ENCODE data around the gene SETDB2. TPM values are rescaled to one million over a fixed set of nuclear protein-coding genes. Genes with fewer than 3 reads are reported as not detected.
A peak's percentile ranks its signal among the peaks of the same experiment; 100 is the strongest.
"Not testable (repeated sequence)": the region's sequence is repeated elsewhere in the genome, so short reads cannot be mapped to it uniquely, and the experiment has no call there.

Gene SETDB2
- total and polyA plus RNA-seq, 4 donors = 4.7 to 13.3 (median 9.1) TPM

DNA sequence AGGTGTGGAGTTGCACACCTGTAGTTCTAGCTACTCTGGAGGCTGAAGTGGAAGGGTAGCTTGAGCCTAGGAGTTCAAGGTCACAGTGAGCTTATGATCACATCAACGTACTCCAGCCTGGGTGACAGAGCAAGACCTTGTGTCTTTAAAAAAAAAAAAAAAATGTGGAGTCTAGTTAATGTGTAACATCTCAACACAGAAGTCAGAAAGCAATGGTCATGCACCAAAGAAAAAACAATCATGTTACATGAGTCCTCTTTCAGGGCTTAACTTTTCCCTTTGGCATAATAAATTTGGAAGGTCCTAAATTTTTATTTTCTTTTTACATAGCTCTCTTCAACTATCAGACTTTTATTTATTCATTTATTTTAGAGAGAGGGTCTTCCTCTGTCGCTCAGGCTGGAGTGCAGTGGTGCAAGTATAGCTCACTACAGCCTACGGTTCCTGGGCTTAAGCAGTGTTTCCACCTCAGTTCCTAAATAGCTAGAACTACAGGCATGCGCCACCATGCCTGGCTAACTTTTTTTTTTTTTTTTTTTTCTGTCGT, 22.3 kb downstream of the SETDB2 start:
- Histone ChIP-seq H3K27me3 (ENCODE audit: control insufficient read depth in 1 of 2, insufficient read depth in 2 of 2, low read length in 1 of 2) (no peaks in the 10 kb centered on the region), H3K9me3 (ENCODE audit: control insufficient read depth, low read length) (no peaks in the 10 kb centered on the region), H3K4me3 (ENCODE audit: low read length in 2 of 2) (no peak overlapping the region), H3K27ac (ENCODE audit: low read depth in 1 of 2, low read length in 2 of 2) (no peak overlapping the region), H3K4me1 (ENCODE audit: control insufficient read depth in 1 of 2, insufficient read depth in 2 of 2, low read length in 2 of 2) (no peaks in the 10 kb centered on the region), H3K36me3 (ENCODE audit: control insufficient read depth in 1 of 2, insufficient read depth in 2 of 2, low read length in 1 of 2) (peaks cover 2 to 3% of the 10 kb centered on the region in 2 donors)
- DNase-seq (no peak), ATAC-seq (ENCODE audit: low FRiP score) (no peak)
- 87 to 93% methylated on average over 5 of the region's 5 CpGs for WGBS, 2 donors
- intact Hi-C loops (cut with DNase I) = no loop called here

- WGBS, 2 donors = 61 to 80% methylated on average over 1 of the region's 1 CpG
- intact Hi-C loops (cut with DNase I) = no loop called here
- Histone ChIP-seq H3K9me3 (ENCODE audit: control insufficient read depth, low read length) (no peaks in the 10 kb centered on the region), H3K4me3 (ENCODE audit: low read length in 2 of 2) (no peak overlapping the region), H3K27ac (ENCODE audit: low read depth in 1 of 2, low read length in 2 of 2) (no peak overlapping the region), H3K27me3 (ENCODE audit: control insufficient read depth in 1 of 2, insufficient read depth in 2 of 2, low read length in 1 of 2) (no peaks in the 10 kb centered on the region), H3K36me3 (ENCODE audit: control insufficient read depth in 1 of 2, insufficient read depth in 2 of 2, low read length in 1 of 2) (peaks cover 0 to 2% of the 10 kb centered on the region in 2 donors), H3K4me1 (ENCODE audit: control insufficient read depth in 1 of 2, insufficient read depth in 2 of 2, low read length in 2 of 2) (no peaks in the 10 kb centered on the region)
- DNase-seq = no peak
- no peak for ATAC-seq (ENCODE audit: low FRiP score)
These were observed 28.1 kb downstream of the SETDB2 start for GRCh38 chr13:49472186-49472585.

DNA sequence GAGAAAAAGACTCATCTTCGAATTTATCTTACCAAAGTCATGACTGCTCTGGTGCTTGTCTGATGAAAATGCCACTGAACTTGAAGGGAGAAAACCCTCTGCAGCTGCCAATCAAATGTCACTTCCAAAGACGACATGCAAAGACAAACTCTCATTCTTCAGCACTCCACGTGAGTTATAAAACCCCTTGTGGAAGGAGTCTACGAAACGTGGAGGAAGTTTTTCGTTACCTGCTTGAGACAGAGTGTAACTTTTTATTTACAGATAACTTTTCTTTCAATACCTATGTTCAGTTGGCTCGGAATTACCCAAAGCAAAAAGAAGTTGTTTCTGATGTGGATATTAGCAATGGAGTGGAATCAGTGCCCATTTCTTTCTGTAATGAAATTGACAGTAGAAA, 32.5 kb downstream of the SETDB2 start:
- WGBS, 2 donors = 91 to 92% methylated on average over 7 of the region's 7 CpGs
- DNase-seq = no peak
- Histone ChIP-seq H3K4me3 (ENCODE audit: low read length in 2 of 2) (no peak overlapping the region), H3K27ac (ENCODE audit: low read depth in 1 of 2, low read length in 2 of 2) (no peak overlapping the region), H3K9me3 (ENCODE audit: control insufficient read depth, low read length) (no peaks in the 10 kb centered on the region), H3K36me3 (ENCODE audit: control insufficient read depth in 1 of 2, insufficient read depth in 2 of 2, low read length in 1 of 2) (peaks cover 0 to 3% of the 10 kb centered on the region in 2 donors), H3K27me3 (ENCODE audit: control insufficient read depth in 1 of 2, insufficient read depth in 2 of 2, low read length in 1 of 2) (no peaks in the 10 kb centered on the region), H3K4me1 (ENCODE audit: control insufficient read depth in 1 of 2, insufficient read depth in 2 of 2, low read length in 2 of 2) (no peaks in the 10 kb centered on the region)
- no peak for ATAC-seq (ENCODE audit: low FRiP score)
- intact Hi-C loops (cut with DNase I) = no loop called here

- H3K36me3 ChIP-seq (ENCODE audit: control insufficient read depth in 1 of 2, insufficient read depth in 2 of 2, low read length in 1 of 2) = peaks cover 0 to 4% of the 10 kb centered on the region in 2 donors
- no peaks in the 10 kb centered on the region for H3K9me3 ChIP-seq (ENCODE audit: control insufficient read depth, low read length)
- H3K27ac ChIP-seq (ENCODE audit: low read depth in 1 of 2, low read length in 2 of 2) = no peak overlapping the region
- DNase-seq (no peak), ATAC-seq (ENCODE audit: low FRiP score) (no peak)
- no peaks in the 10 kb centered on the region for H3K4me1 ChIP-seq (ENCODE audit: control insufficient read depth in 1 of 2, insufficient read depth in 2 of 2, low read length in 2 of 2)
- H3K27me3 ChIP-seq (ENCODE audit: control insufficient read depth in 1 of 2, insufficient read depth in 2 of 2, low read length in 1 of 2) = no peaks in the 10 kb centered on the region
- H3K4me3 ChIP-seq (ENCODE audit: low read length in 2 of 2) = no peak overlapping the region
- intact Hi-C loops (cut with DNase I) = no loop called here
- WGBS, 2 donors = 78 to 80% methylated on average over 5 of the region's 5 CpGs
These were observed 37.7 kb downstream of the SETDB2 start for GRCh38 chr13:49481788-49482187.

- Histone ChIP-seq H3K27me3 (ENCODE audit: control insufficient read depth in 1 of 2, insufficient read depth in 2 of 2, low read length in 1 of 2) (no peaks in the 10 kb centered on the region), H3K4me1 (ENCODE audit: control insufficient read depth in 1 of 2, insufficient read depth in 2 of 2, low read length in 2 of 2) (no peaks in the 10 kb centered on the region), H3K4me3 (ENCODE audit: low read length in 2 of 2) (no peak overlapping the region), H3K36me3 (ENCODE audit: control insufficient read depth in 1 of 2, insufficient read depth in 2 of 2, low read length in 1 of 2) (peaks cover 0 to 3% of the 10 kb centered on the region in 2 donors), H3K27ac (ENCODE audit: low read depth in 1 of 2, low read length in 2 of 2) (no peak overlapping the region), H3K9me3 (ENCODE audit: control insufficient read depth, low read length) (no peaks in the 10 kb centered on the region)
- intact Hi-C loops (cut with DNase I) = no loop called here
- 86% methylated on average over 2 of the region's 2 CpGs for WGBS, 2 donors
- ATAC-seq (ENCODE audit: low FRiP score) = no peak
- DNase-seq = no peak
These were observed 44.5 kb downstream of the SETDB2 start for GRCh38 chr13:49488563-49488962.

DNA sequence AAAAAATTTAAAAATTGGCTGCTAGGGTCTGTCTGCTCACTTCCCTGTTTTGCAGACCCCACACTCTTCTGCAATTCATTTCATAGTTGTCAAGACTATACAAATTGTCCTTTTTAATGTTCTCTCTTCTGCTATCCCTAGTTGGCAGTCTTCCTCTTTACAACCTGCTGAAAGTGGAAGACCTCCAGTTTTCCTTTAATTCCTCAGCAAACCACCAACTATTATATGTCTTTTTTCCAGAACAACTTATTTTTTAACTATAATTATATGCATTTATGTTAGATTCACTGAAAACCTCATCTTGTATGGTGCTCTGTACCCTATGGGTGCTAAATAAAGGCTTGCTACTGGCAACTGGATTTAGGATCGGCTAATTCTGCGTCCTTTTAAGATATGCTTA, 50.6 kb downstream of the SETDB2 start:
- Histone ChIP-seq H3K27ac (ENCODE audit: low read depth in 1 of 2, low read length in 2 of 2) (peak overlapping the region; percentile 34 to 49), H3K27me3 (ENCODE audit: control insufficient read depth in 1 of 2, insufficient read depth in 2 of 2, low read length in 1 of 2) (no peaks in the 10 kb centered on the region), H3K9me3 (ENCODE audit: control insufficient read depth, low read length) (no peaks in the 10 kb centered on the region), H3K4me3 (ENCODE audit: low read length in 2 of 2) (peak overlapping the region in 1 of 2 donors; percentile 36), H3K36me3 (ENCODE audit: control insufficient read depth in 1 of 2, insufficient read depth in 2 of 2, low read length in 1 of 2) (no peaks in the 10 kb centered on the region), H3K4me1 (ENCODE audit: control insufficient read depth in 1 of 2, insufficient read depth in 2 of 2, low read length in 2 of 2) (no peaks in the 10 kb centered on the region)
- no peak for DNase-seq
- intact Hi-C loops (cut with DNase I) = loop anchor here in 1 of 2 donors (5.0 kb wide), 2 partner anchors 47 to 113 kb away; no protein-coding TSS in a partner anchor
- 6 to 13% methylated on average over 2 of the region's 2 CpGs for WGBS, 2 donors
- no peak for ATAC-seq (ENCODE audit: low FRiP score)

DNA sequence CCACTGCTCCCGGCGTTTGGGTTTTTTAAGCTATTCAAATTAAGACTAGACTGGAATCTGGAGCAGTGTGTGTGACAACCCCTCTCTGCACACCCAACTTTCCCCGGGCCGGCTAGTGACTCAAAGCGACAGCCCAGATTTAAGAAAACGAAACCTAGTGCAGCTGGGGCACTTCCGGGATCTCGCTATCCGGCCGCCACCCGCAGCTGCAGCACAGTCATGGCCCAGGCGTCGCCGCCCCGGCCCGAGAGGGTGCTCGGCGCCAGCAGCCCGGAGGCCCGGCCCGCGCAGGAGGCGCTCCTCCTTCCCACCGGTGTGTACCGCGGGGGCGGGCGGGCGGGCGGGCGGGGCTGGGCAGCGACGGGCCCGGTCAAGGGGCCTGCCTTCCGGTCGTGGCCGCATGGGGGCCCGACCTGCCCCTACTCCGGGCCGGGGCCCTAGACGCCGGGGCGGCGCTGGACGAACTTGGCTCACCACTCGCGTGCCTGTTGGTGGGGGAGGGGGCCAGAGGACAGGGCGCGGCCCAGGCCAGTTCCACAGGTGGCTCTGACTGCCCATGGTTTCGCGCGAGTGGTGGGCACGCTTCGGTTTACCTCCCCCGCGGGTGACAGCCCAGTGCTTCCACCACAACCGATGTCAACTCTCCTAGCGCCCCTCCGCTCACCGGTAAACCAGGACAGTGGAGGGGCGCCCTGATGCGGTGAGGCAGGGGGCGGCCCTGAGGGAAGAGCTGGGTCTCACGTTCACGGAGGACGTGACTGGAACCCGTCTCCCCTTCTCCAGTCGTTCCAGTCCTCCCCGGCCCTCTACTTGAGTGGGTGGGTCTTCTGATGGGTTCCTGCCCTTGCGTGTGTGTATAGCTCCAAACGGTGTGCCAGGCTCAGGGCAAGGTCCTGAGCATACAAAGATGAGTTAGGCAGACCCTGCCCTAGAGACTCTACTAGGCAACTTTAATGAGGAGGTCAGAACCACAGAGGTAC, 52.0 kb downstream of the SETDB2 start, which contains the start of gene PHF11:
TSS of gene PHF11 (plus strand) at position 171 of the 980 bp plus-strand sequence. CDS start at position 220, 49 bp downstream.
- Histone ChIP-seq H3K9me3 (ENCODE audit: control insufficient read depth, low read length) (no peaks in the 10 kb centered on the region), H3K27ac (ENCODE audit: low read depth in 1 of 2, low read length in 2 of 2) (peak within 1 kb of the TSS; percentile 49 to 96), H3K4me3 (ENCODE audit: low read length in 2 of 2) (peak within 1 kb of the TSS; percentile 52 to 62), H3K4me1 (ENCODE audit: control insufficient read depth in 1 of 2, insufficient read depth in 2 of 2, low read length in 2 of 2) (no peaks in the 10 kb centered on the region), H3K27me3 (ENCODE audit: control insufficient read depth in 1 of 2, insufficient read depth in 2 of 2, low read length in 1 of 2) (no peaks in the 10 kb centered on the region), H3K36me3 (ENCODE audit: control insufficient read depth in 1 of 2, insufficient read depth in 2 of 2, low read length in 1 of 2) (no peaks in the 10 kb centered on the region)
- WGBS, 2 donors = 3 to 7% methylated on average over 44 to 71 of the region's 71 CpGs
- ATAC-seq (ENCODE audit: low FRiP score) (peak; percentile 85), DNase-seq (peak; percentile 89 to 93)
- intact Hi-C loops (cut with DNase I) = loop anchor here in 1 of 2 donors (5.0 kb wide), 2 partner anchors 49 to 111 kb away; no protein-coding TSS in a partner anchor

- H3K4me3 ChIP-seq (ENCODE audit: low read length in 2 of 2); H3K4me1 ChIP-seq (ENCODE audit: control insufficient read depth in 1 of 2, insufficient read depth in 2 of 2, low read length in 2 of 2); DNase-seq; H3K36me3 ChIP-seq (ENCODE audit: control insufficient read depth in 1 of 2, insufficient read depth in 2 of 2, low read length in 1 of 2); H3K9me3 ChIP-seq (ENCODE audit: control insufficient read depth, low read length); H3K27me3 ChIP-seq (ENCODE audit: control insufficient read depth in 1 of 2, insufficient read depth in 2 of 2, low read length in 1 of 2); ATAC-seq (ENCODE audit: low FRiP score): not testable (repeated sequence)
- peak overlapping the region in 1 of 2 donors; percentile 74 for H3K27ac ChIP-seq (ENCODE audit: low read depth in 1 of 2, low read length in 2 of 2)
- 70 to 71% methylated on average over 11 of the region's 11 CpGs for WGBS, 2 donors
- intact Hi-C loops (cut with DNase I) = loop anchor here in 1 of 2 donors (5.0 kb wide), 2 partner anchors 50 to 110 kb away; no protein-coding TSS in a partner anchor
These were observed 52.8 kb downstream of the SETDB2 start for GRCh38 chr13:49496837-49497236.

Data from aorta (tissue), 5 donors.